NCI-H446 treated with DMSO at 0.1 percent for 48 hours (cell line): ENCODE results near the gene TDRD5.
"Not testable (repeated sequence)": the region's sequence is repeated elsewhere in the genome, so short reads cannot be mapped to it uniquely, and the experiment has no call there.

ENCODE experiments used
- DNase-seq: peaks from one replicate; lab custom pipeline; 2025; lab: John Stamatoyannopoulos, UW

The TDRD5 gene

DNA sequence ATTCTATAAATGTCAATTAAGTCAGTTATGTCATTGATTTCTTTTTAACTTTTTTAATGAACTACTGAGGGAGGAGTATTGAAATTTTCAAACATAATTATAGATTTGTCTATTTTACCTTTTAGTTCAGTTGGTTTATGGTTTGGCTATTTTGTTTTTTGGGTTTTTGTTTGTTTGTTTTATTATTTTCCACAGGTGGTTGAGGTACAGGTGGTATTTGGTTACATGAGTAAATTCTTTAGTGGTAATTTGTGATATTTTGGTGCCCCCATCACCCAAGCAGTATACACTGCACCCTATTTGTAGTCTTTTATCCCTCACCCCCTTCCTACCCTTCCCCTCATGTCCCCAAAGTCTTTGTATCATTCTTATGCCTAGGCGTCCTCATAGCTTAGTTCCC is 9.5 kb downstream of the TDRD5 start:
- DNase-seq: no peak

- DNase-seq: no peak
Observed at GRCh38 chr1:179612361-179612760, 20.7 kb downstream of the TDRD5 start.

DNA sequence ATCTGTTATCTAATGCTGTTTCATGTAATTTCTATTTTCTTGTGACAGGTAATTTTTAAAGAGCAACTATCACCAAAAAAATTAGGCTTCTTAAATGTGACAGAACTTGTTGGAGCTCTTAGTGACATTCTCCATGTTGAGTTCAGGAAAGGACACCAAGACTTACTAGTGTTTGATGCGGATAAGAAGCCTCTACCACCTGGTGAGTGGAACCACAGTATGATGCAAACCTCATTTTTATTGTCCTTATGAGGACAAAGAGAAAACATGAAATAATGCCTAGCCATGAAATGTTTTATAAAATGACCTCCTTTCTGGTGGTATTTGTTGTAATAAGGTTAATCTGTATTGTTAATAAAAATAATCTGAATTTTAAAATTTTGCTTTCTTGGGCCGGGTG is 39.1 kb downstream of the TDRD5 start:
- DNase-seq: no peak

DNA sequence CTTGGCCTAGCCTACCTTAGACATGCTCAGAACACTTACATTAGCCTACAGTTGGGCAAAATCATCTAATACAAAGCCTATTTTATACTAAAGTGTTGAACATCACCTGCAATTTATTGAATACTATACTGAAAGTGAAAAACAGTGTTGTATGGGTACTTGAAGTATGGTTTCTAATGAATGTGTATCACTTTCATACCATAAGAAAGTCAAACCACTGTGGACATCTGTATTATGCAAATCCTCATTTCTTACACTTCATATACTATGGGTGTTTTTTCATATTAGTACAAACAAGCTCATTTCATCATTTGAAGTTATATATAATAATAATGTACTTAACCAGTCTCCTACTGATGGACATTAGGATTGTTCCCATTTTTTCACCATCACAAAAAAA is 41.2 kb downstream of the TDRD5 start:
- no peak for DNase-seq

GRCh38 chr1:179637211-179637860 is 45.7 kb downstream of the TDRD5 start:
- no peak for DNase-seq

DNA sequence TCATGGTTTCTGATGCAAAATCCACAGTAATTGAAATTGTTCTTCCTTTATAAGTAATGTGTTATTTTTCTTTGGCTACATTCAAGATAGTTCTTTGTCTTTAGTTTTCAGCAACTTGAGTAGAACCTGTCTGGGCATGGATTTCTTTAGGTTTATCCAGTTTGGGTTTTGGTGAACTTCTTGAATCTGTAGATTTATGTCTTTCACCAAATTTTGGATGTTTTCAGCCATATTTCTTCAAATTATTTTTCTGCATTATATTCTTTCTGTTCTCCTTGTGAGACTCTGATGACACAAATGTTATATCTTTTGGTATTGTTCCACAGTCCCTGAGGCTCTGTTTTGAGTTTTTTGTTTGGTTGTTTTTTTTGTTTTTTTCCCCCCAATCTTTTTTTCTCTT is 69.4 kb downstream of the TDRD5 start:
- no peak for DNase-seq

DNA sequence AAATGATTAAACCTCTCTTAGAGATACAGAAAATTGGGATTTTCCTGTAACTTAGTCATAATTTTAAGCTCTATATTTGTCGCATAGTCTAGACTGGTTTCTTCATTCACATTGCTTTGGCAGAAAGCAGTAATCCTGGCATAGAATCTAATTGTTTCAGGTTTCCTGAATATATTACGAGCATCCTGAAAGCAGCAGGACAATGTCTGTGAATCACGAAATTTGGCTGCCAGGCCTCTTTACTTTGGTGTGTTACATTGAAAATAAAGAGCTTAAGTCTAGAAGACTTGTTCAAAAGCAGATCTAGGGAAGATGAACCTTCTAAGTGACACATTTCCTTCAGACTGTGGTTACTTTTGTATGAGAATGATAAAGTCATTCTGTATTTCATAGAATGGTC is 72.2 kb downstream of the TDRD5 start:
- DNase-seq: no peak

DNA sequence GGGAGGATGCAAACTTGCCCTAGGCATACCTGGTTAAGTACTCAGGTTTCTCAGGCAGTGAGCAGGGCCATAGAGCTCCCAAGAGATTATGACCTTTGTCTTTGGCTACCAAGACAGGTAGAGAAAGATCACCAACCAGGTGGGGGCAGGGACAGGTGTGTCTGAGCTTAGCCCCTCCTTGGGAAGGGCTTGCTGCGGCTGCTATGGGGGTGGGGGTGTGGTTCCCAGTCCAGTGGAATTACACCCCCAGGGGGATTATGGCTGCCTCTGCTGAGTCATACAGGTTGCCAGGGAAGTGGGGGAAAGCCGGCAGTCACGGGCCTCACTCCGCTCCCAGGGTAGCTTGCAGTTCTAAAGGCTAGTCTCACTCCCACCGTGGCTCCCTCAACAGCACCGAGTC is 86.2 kb downstream of the TDRD5 start:
- no peak for DNase-seq

- not testable (repeated sequence) for DNase-seq
Observed at GRCh38 chr1:179694530-179694929, 102.9 kb downstream of the TDRD5 start.

- DNase-seq: no peak
Observed at GRCh38 chr1:179702946-179703539, 111.4 kb downstream of the TDRD5 start.

DNA sequence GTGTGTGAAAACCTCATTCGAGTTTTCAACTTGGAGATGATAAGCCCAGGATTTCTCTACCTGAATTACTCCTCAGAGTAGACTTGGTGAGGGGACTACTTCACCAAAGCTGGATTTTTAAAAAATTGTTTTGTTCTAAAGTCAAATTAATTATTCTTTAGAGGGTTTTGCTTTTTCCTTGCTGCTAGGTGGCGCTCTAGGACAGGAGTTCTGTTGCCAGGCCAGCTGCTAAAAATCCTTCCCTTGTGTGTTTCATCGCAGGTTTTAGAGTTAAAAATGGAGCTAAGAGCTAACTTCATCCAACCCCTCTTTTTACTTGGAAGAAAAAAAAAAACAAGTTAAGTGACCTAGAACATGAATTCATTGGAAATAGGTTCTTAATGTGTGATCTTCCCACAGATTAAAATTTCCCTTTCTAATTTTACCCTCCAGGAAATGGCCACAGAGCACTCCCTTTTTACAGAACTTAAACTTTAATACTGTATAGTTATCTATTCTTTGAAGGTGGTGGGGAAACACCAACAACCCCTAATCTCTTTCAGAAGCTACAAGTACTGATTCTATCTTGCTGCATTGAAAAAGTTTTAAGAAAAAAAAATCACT is 114.8 kb downstream of the TDRD5 start:
- peak; percentile 20 for DNase-seq

- no peak for DNase-seq
Observed at GRCh38 chr1:179707406-179707805, 115.8 kb downstream of the TDRD5 start.

- no peak for DNase-seq
Observed at GRCh38 chr1:179708434-179709195, 117.0 kb downstream of the TDRD5 start.

GRCh38 chr1:179709841-179710329 is 118.3 kb downstream of the TDRD5 start:
- DNase-seq: no peak

- no peak for DNase-seq
Observed at GRCh38 chr1:179714159-179714558, 122.5 kb downstream of the TDRD5 start.

DNA sequence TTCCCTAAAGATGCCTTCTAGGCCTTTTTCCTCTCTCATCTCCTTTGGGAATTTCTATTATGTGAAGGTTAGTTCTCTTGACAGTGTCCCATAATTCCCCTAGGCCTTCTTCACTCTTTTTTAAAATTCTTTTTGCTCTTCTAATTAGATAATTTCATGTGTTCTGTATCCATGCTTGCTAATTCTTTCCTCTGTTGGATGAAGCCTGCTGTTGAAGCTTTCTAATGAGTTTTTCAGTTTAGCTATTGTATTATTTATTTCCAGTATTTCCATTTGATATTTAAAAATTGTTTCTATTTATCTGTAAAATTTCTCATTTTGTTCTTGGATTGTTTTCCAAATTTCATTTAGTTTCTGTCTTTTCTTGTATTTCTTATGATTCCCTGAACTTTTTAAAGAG is 123.0 kb downstream of the TDRD5 start:
- no peak for DNase-seq

DNA sequence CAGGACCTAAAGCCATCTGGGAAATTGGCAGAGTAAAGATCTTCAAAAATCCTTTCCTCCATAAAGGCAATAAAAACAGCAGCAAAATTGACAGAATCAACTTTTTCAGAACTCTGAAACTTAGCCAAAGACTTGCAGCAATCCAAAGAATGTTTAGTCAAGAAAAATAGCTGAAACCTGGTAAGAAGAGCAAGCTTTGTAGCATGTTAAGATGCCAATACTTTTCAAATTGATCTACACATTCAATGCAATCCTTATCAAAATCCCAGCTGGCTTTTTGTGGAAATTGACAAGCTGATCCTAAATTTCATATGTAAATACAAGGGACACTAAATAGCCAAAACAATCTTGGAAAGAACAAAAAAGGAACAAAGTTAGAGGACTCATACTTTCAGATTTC is 127.6 kb downstream of the TDRD5 start:
- DNase-seq: no peak

DNA sequence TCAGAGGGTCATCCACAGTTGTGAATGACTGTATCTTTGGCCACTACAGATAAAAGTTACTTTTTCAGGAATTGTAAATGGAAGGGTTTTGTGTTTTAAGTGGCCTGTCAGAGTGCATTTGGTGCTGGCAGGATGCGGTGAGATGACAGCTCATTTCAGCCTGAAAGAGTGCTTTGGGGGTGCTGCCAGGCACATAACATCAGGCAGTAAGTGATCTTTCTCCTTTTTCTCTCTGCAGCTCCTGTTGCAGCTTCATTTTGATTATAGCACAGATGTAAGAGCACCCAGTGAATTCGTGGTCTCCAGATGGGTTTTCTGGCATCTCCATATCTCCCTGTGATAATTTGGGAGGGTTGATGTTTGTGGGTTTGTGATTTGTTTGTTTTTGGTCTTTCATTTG is 136.6 kb downstream of the TDRD5 start:
- no peak for DNase-seq

DNA sequence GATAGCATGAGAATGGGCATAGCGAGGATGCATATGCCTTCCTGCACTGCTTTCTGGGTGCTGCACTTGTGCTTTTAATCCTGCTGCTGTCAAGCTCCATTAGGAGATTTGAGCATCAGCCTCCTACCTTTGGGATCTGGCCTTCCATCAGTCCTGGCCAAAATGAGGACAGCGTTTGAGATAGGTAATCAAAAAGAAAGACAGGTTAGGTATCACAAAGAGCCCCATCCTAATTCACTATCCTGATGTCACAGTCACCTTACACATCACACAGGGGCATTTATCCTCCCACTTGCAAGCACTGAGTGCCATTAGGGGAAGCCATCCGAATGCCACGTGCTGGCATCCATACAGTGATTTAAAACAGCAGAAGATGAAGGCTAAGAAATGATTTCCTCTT is 138.2 kb downstream of the TDRD5 start:
- DNase-seq: no peak

GRCh38 chr1:179731643-179732042 is 140.0 kb downstream of the TDRD5 start:
- no peak for DNase-seq
